ENCODE results near the gene WBP11. TPM values are rescaled to one million over a fixed set of nuclear protein-coding genes. Genes with fewer than 3 reads are reported as not detected.
"Not testable (repeated sequence)": the region's sequence is repeated elsewhere in the genome, so short reads cannot be mapped to it uniquely, and the experiment has no call there.

Gene WBP11
- total and polyA plus RNA-seq, 4 donors: 9.9 to 16.6 (median 12.2) TPM

DNA sequence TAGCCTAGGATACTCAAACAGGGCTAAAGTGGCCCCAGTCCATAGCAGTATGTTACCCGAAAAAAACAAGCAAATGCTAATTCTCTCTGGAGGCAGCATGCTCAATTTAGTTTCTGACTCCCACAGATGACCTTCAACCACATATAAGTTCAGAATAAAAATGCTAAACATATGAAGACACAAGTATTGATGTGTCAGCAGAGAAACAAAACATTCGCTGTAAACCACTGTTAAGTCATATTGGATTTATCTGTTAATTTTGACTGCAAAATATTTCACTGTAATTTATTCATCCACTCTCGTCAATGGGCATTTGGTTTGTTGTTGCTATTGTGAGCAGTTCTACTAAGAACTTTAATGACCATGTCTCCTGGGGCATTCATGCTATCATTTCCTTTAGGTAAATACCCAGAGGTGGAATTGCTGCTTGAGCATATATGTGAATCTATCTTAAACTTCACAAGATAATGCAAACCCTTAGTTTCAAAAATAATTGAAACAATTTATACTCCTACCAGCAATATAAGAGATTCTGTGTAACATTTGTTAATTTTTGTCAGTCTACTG is 36.5 kb downstream of the WBP11 start:
- H3K9ac ChIP-seq (ENCODE audit: low read depth in 1 of 2, low read length in 2 of 2): no peak overlapping the region
- H3K9me3 ChIP-seq (ENCODE audit: control insufficient read depth in 4 of 4, low read length in 3 of 4): no peaks in the 10 kb centered on the region
- DNase-seq (ENCODE audit: low spot score): no peak
- no peaks in the 10 kb centered on the region for H3K27me3 ChIP-seq (ENCODE audit: control insufficient read depth in 4 of 4, insufficient read depth in 4 of 4, low read length in 3 of 4)
- peaks cover 3 to 18% (median 8%) of the 10 kb centered on the region in 4 donors for H3K4me1 ChIP-seq (ENCODE audit: control insufficient read depth in 4 of 4, insufficient read depth in 4 of 4, low read length in 3 of 4)
- WGBS: 97% methylated on average over 3 of the region's 3 CpGs
- no peak overlapping the region for H3K27ac ChIP-seq (ENCODE audit: low read depth in 1 of 2, low read length in 2 of 2)
- no peak overlapping the region for H3K4me3 ChIP-seq (ENCODE audit: low read depth in 1 of 3, low read length in 3 of 3)
- peaks cover 0 to 2% (median 0%) of the 10 kb centered on the region in 4 donors for H3K36me3 ChIP-seq (ENCODE audit: control insufficient read depth in 4 of 4, insufficient read depth in 3 of 4, low read depth in 1 of 4, low read length in 3 of 4)
- TF ChIP-seq JUND (IDR thresholded peaks at IDR 0.05): no peak
- TF ChIP-seq, protein P1, sequence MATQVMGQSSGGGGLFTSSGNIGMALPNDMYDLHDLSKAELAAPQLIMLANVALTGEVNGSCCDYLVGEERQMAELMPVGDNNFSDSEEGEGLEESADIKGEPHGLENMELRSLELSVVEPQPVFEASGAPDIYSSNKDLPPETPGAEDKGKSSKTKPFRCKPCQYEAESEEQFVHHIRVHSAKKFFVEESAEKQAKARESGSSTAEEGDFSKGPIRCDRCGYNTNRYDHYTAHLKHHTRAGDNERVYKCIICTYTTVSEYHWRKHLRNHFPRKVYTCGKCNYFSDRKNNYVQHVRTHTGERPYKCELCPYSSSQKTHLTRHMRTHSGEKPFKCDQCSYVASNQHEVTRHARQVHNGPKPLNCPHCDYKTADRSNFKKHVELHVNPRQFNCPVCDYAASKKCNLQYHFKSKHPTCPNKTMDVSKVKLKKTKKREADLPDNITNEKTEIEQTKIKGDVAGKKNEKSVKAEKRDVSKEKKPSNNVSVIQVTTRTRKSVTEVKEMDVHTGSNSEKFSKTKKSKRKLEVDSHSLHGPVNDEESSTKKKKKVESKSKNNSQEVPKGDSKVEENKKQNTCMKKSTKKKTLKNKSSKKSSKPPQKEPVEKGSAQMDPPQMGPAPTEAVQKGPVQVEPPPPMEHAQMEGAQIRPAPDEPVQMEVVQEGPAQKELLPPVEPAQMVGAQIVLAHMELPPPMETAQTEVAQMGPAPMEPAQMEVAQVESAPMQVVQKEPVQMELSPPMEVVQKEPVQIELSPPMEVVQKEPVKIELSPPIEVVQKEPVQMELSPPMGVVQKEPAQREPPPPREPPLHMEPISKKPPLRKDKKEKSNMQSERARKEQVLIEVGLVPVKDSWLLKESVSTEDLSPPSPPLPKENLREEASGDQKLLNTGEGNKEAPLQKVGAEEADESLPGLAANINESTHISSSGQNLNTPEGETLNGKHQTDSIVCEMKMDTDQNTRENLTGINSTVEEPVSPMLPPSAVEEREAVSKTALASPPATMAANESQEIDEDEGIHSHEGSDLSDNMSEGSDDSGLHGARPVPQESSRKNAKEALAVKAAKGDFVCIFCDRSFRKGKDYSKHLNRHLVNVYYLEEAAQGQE (IDR thresholded peaks at IDR 0.05): no peak
- TF ChIP-seq, protein P2, sequence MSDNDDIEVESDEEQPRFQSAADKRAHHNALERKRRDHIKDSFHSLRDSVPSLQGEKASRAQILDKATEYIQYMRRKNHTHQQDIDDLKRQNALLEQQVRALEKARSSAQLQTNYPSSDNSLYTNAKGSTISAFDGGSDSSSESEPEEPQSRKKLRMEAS (IDR thresholded peaks at IDR 0.05): no peak
- no peak for TF ChIP-seq HNF4G (IDR thresholded peaks at IDR 0.05)
- TF ChIP-seq, protein P3, sequence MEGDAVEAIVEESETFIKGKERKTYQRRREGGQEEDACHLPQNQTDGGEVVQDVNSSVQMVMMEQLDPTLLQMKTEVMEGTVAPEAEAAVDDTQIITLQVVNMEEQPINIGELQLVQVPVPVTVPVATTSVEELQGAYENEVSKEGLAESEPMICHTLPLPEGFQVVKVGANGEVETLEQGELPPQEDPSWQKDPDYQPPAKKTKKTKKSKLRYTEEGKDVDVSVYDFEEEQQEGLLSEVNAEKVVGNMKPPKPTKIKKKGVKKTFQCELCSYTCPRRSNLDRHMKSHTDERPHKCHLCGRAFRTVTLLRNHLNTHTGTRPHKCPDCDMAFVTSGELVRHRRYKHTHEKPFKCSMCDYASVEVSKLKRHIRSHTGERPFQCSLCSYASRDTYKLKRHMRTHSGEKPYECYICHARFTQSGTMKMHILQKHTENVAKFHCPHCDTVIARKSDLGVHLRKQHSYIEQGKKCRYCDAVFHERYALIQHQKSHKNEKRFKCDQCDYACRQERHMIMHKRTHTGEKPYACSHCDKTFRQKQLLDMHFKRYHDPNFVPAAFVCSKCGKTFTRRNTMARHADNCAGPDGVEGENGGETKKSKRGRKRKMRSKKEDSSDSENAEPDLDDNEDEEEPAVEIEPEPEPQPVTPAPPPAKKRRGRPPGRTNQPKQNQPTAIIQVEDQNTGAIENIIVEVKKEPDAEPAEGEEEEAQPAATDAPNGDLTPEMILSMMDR (IDR thresholded peaks at IDR 0.05; ENCODE audit: low read depth, low read length, missing input control): no peak
- TF ChIP-seq RXRA (IDR thresholded peaks at IDR 0.05): no peak
- TF ChIP-seq SP1 (IDR thresholded peaks at IDR 0.05): no peak
- TF ChIP-seq YY1 (IDR thresholded peaks at IDR 0.05): no peak
- TF ChIP-seq RAD21 (IDR thresholded peaks at IDR 0.05): no peak
- TF ChIP-seq GABPA (IDR thresholded peaks at IDR 0.05 in 1 of 2, conservative IDR thresholded peaks at IDR 0.05 in 1 of 2): no peak
- no peak for TF ChIP-seq NR2F2 (IDR thresholded peaks at IDR 0.05)
- no peak for TF ChIP-seq TAF1 (conservative IDR thresholded peaks at IDR 0.05)
- TF ChIP-seq FOXA1 (IDR thresholded peaks at IDR 0.05): no peak
- TF ChIP-seq FOXA2 (IDR thresholded peaks at IDR 0.05): no peak
- no peak for TF ChIP-seq HNF4A (conservative IDR thresholded peaks at IDR 0.05)
- TF ChIP-seq, protein P4, sequence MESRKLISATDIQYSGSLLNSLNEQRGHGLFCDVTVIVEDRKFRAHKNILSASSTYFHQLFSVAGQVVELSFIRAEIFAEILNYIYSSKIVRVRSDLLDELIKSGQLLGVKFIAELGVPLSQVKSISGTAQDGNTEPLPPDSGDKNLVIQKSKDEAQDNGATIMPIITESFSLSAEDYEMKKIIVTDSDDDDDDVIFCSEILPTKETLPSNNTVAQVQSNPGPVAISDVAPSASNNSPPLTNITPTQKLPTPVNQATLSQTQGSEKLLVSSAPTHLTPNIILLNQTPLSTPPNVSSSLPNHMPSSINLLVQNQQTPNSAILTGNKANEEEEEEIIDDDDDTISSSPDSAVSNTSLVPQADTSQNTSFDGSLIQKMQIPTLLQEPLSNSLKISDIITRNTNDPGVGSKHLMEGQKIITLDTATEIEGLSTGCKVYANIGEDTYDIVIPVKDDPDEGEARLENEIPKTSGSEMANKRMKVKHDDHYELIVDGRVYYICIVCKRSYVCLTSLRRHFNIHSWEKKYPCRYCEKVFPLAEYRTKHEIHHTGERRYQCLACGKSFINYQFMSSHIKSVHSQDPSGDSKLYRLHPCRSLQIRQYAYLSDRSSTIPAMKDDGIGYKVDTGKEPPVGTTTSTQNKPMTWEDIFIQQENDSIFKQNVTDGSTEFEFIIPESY (IDR thresholded peaks at IDR 0.05): no peak
- TF ChIP-seq, protein P5, sequence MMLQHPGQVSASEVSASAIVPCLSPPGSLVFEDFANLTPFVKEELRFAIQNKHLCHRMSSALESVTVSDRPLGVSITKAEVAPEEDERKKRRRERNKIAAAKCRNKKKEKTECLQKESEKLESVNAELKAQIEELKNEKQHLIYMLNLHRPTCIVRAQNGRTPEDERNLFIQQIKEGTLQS (IDR thresholded peaks at IDR 0.05): no peak
- TF ChIP-seq EGR1 (IDR thresholded peaks at IDR 0.05; ENCODE audit: low read depth in 2 of 2): no peak

DNA sequence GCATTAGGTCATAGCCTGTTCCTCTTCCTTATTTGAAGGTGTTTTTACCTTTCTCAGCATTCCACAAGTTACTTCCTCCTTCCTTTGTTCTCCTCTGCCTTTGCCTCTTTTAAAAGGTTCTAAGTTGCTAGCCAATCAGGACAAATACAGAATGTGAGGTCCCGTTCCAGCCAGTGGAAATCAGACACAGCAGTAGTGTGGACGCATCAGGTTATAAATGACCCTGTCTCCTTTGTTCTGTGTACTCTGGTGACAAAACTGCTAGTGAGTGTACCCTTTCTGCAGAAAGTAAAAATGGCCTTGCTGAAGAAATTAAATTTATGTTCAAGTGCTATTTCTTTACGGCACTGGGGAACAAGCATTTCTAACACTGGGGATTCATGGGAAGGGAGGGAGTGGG is 37.3 kb downstream of the WBP11 start:
- 98% methylated on average over 3 of the region's 3 CpGs for WGBS

More for the DNA sequence above, 37.3 kb downstream of the WBP11 start:
- peaks cover 3 to 15% (median 8%) of the 10 kb centered on the region in 4 donors for H3K4me1 ChIP-seq (ENCODE audit: control insufficient read depth in 4 of 4, insufficient read depth in 4 of 4, low read length in 3 of 4)
- DNase-seq (ENCODE audit: low spot score); H3K4me3 ChIP-seq (ENCODE audit: low read depth in 1 of 3, low read length in 3 of 3); H3K9ac ChIP-seq (ENCODE audit: low read depth in 1 of 2, low read length in 2 of 2); H3K27me3 ChIP-seq (ENCODE audit: control insufficient read depth in 4 of 4, insufficient read depth in 4 of 4, low read length in 3 of 4); H3K27ac ChIP-seq (ENCODE audit: low read depth in 1 of 2, low read length in 2 of 2); H3K36me3 ChIP-seq (ENCODE audit: control insufficient read depth in 4 of 4, insufficient read depth in 3 of 4, low read depth in 1 of 4, low read length in 3 of 4); H3K9me3 ChIP-seq (ENCODE audit: control insufficient read depth in 4 of 4, low read length in 3 of 4): not testable (repeated sequence)
